EL (cell line): ENCODE measurements around the gene DUS1L.

ENCODE experiments used
- DNase-seq: peaks from one replicate; pipeline ENCODE4 v3.0.0-alpha.2; 2016

DUS1L gene

DNA sequence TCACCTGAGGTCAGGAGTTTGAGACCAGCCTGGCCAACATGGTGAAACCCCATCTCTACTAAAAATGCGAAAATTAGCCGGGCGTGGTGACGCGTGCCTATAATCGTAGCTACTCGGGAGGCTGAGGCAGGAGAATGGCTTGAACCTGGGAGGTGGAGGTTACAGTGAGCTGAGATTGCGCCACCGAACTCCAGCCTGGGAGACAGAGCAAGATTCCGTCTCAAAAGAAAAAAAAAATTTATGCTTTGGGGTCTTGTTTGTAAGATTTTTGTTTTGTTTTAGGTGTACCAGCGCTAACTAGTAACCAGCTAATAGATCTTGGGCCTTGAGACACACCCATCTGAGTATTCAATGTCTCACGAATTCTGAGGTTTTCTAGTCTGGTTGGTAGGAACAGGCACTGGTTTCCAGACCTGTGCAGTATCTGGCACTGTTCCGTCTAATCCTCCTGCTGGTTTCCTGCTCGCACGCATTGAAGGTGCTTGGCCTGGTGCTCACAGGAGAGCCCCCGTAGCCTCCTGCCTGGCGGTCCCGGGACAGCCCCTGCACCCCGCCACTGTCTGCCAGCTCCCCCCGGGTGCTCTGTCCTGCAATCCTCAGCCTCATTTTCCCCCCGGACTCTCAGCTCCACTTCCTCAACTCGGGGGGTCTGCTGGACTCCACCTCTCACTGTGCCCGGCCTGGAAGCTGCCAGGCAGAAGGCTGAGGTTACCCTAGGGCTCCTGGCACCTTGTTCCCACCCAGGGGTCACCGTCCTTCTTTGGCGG lies 10.6 kb upstream of the DUS1L start:
- DNase-seq: no peak

- DNase-seq: no peak
Observed at GRCh38 chr17:82073446-82073845, 7.8 kb upstream of the DUS1L start.

- no peak for DNase-seq
Observed at GRCh38 chr17:82072827-82073226, 7.2 kb upstream of the DUS1L start.

- no peak for DNase-seq
Observed at GRCh38 chr17:82070611-82071010, 5.0 kb upstream of the DUS1L start.

- DNase-seq: peak; percentile 34
Observed at GRCh38 chr17:82065193-82065637, 389 bp downstream of the DUS1L start.

DNA sequence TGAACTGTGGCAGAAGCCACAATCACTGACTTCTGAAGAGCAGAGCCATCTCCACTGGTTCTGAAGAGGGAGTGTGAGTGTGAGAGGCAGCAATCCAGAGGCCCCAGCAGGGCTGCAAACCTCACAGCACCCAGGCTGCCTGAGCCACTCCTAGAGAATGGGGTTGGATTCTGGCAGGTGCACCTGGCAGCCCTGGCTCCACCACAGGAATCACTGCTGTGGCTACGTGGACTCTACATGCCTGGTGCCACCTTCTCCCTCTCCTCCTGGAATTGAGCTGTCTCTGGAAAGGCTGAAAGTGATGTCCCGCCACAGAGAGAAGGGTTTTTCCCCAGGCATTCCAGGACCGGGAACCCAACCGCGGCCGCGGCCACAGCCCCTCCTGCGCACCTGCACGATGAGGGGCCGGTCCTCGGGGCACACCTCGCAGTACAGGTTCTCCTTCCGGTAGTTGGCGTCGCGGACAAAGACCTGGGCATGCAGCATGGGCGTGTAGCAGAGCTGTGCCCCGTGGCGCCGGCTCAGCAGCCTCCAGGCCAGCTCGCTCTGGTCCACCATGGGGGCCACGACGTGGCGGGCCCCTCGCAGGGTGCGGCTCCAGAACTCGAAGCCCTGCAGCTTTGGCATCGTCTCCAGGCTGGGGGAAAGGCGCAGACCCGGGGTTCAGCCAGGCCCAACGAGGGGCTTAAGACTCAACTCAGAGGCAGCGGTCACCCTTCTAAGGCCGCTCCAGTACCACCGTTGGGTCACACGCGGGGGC lies 991 bp downstream of the DUS1L start:
- no peak for DNase-seq

DNA sequence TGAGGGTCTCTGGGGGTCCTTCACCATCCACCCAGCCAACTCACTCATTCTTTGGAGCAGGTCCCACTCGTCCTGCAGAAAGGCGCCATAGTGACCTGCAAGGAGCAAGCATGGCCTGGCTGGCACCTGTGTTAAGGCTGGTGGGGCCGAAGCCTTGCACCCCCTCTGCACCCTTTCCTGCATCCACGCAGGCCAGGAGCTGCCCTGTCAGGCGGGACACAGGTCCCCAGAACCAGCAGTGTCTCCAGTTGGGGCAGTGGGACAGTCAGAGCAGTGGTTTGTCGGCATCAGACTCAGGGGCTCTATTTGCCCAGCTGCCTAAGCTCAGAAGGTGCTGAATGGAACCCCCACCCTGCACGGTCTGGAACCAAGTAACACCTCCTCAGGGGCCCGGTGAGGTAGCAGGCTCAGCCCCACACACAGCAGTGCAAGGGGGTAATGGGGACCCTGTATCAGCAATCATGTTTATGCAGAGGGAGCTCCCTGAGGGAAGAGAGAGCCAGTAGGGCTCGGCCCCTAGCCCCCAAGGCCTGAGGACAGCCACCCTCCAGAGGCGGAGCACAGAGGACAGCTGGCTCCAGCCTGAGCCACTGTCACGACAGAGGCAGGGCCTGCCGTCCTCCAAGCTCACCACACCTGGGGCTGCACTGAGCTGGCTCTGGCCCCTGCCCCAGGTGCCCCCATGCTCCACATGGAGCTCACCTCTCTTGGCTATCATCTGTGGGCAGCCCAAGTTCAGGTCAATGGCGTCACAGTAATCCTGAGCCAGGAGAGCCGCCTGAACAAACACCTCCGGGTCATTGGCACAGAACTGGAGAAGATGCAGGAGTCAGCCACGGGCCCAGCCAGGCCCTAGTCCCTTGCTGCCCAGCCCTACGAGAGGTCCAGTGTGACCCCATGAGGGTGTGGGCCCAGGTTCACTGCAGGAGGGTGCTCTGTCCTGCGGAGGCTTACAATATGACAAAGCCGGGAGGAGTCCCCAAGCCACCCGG lies 1.9 kb downstream of the DUS1L start:
- no peak for DNase-seq

- no peak for DNase-seq
Observed at GRCh38 chr17:82062984-82063368, 2.6 kb downstream of the DUS1L start.

DNA sequence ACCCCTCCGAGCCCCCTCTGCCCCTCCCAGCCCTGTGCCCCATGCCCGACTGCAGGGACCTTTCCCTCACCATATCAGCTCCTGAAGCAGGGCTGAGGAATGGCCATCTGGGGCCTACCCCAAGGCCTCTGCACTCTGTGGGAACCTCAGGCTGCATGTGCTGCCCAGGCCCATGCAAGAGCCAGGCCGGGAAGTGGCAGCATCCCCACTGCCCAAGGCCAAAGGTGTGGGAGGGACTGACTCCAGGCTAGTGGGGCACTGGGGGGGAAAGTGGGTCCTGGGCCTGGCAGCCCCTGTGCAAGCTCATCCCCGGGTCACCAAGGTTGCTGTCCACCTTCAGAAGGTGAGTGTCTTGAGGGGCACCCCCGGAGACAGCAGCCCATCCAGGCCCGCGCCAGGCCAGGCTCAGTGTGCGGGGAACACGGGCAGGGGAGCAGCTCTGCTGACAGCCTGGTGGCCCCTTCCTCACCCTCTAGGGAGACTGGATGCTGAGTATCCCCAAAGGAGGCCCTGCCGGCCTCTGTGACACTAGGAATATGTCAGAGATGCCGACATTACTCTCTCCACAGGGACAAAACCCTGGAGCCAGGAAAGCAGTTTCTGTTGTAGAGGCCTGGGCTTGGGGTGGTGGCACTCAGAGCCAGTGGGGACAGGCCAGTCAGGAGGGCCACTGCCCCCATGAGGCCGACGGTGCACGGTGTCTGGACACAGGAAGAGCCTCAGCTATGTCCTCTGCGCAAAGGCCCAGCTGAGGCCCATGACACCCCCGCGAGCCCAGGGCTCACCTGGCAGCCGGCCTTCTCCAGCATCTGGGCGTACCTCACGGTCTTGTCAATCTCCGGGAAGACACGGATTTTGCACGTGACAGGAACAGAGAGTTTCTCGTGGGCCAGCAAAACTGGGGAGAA lies 3.3 kb downstream of the DUS1L start:
- no peak for DNase-seq

GRCh38 chr17:82061047-82061925 lies 4.3 kb downstream of the DUS1L start:
- no peak for DNase-seq

DNA sequence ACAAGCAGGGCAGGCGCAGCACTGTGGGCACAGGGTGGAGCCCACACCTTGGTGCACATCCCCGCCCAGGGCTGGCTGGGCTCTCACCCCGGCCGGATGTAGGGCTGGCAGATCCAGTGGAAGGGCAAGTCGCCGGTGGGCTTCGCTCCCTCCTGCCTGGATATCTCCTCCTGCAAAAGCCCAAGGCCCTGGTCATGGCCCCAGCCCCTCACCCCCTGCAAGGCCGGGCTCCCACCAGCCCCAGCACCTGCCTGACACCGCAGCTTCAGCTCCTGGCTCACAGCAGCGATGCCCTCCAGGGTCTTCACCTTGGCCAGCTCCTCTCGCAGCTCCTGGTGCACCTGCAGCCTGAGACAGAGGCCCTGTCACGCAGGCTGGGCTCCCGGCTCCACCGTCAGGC lies 5.0 kb downstream of the DUS1L start:
- DNase-seq: no peak

- DNase-seq: no peak
Observed at GRCh38 chr17:82060001-82060380, 5.6 kb downstream of the DUS1L start.

DNA sequence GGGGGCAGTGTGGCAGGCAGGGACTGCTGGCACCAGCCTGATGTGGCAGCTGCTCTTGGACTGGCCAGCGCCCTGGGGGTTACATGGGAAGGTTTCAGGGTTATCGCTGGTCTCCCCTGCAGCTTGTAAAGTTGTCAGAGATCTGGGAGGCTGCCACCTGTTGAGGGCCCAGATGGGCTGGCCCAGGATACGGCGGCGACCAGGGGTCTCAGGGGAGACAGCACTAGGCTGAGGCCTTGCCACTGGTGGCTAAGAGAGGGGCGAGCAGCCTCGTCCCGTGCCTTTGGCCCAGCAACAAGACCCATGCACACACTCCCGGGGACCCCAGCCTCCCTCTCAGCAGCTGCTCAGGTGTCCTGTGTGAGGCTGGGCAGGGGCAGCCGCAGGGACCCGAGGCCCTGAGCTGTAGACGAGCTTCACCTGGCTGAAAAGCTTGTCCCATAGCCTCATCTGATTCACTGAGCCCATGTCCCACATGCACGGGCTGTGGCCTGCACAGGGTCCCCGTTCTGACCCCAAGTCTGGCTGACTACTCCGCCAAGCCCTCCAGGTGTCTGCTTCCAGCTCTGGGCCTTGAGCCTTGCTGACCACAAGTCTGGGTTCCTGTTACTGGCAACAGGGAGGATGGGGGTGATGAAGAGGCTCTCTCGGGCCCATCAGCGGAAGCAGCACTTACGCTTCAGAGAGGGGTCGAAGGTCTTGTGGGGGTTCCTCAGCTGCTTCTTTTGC lies 6.2 kb downstream of the DUS1L start:
- DNase-seq: no peak

DNA sequence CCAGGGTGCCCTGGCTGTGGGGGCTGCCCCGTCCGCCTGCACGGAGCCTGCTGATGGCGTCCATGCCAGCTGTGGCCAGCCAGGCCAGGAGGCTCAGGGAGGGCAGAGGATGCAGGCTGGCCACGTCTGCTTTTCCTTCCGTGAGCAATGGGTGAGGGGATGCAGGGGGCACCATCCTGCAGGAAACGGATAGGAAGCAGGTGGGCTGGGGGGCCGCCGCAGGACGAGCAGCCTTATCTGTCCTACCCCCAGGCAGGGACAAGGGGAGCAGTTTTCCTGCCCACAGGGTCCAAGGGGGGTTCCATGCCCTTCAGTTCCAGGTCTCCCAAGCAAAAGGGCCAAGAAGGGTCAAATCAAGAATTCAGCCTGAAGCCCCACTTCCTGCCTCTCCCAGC lies 6.8 kb downstream of the DUS1L start:
- DNase-seq: no peak

- DNase-seq: no peak
Observed at GRCh38 chr17:82058230-82058854, 7.3 kb downstream of the DUS1L start.

GRCh38 chr17:82056729-82057621 lies 8.6 kb downstream of the DUS1L start:
- no peak for DNase-seq

GRCh38 chr17:82055965-82056728 lies 9.5 kb downstream of the DUS1L start:
- no peak for DNase-seq
